ENCODE data around the gene TMEM156.

The TMEM156 gene

GRCh38 chr4:38957893-38958292, 74.3 kb downstream of the TMEM156 start:
- Histone ChIP-seq H3K4me3 (ENCODE audit: severe bottlenecking) (no peak overlapping the region), H3K4me1 (ENCODE audit: insufficient read depth, poor library complexity, severe bottlenecking) (no peaks in the 10 kb centered on the region), H3K36me3 (ENCODE audit: low read depth) (no peaks in the 10 kb centered on the region), H3K27ac (ENCODE audit: poor library complexity, severe bottlenecking) (no peak overlapping the region), H3K27me3 (ENCODE audit: insufficient read depth, poor library complexity, severe bottlenecking) (no peaks in the 10 kb centered on the region), H3K9me3 (ENCODE audit: severe bottlenecking) (no peaks in the 10 kb centered on the region)
- ATAC-seq (ENCODE audit: low read depth) (no peak), DNase-seq (ENCODE audit: low spot score) (no peak)
- no peak for TF ChIP-seq CTCF (IDR thresholded peaks at IDR 0.05; ENCODE audit: poor library complexity, severe bottlenecking)

GRCh38 chr4:38957261-38957815, 74.9 kb downstream of the TMEM156 start:
- H3K27ac ChIP-seq (ENCODE audit: poor library complexity, severe bottlenecking) = no peak overlapping the region
- no peak for ATAC-seq (ENCODE audit: low read depth)
- no peak for TF ChIP-seq CTCF (IDR thresholded peaks at IDR 0.05; ENCODE audit: poor library complexity, severe bottlenecking)
- H3K27me3 ChIP-seq (ENCODE audit: insufficient read depth, poor library complexity, severe bottlenecking) = no peaks in the 10 kb centered on the region
- no peak for DNase-seq (ENCODE audit: low spot score)
- no peak overlapping the region for H3K4me3 ChIP-seq (ENCODE audit: severe bottlenecking)
- H3K9me3 ChIP-seq (ENCODE audit: severe bottlenecking) = no peaks in the 10 kb centered on the region
- no peaks in the 10 kb centered on the region for H3K4me1 ChIP-seq (ENCODE audit: insufficient read depth, poor library complexity, severe bottlenecking)
- no peaks in the 10 kb centered on the region for H3K36me3 ChIP-seq (ENCODE audit: low read depth)

- Histone ChIP-seq H3K9me3 (ENCODE audit: severe bottlenecking) (no peaks in the 10 kb centered on the region), H3K36me3 (ENCODE audit: low read depth) (no peaks in the 10 kb centered on the region), H3K27me3 (ENCODE audit: insufficient read depth, poor library complexity, severe bottlenecking) (no peaks in the 10 kb centered on the region), H3K4me3 (ENCODE audit: severe bottlenecking) (no peak overlapping the region), H3K27ac (ENCODE audit: poor library complexity, severe bottlenecking) (no peak overlapping the region), H3K4me1 (ENCODE audit: insufficient read depth, poor library complexity, severe bottlenecking) (no peaks in the 10 kb centered on the region)
- ATAC-seq (ENCODE audit: low read depth) (no peak), DNase-seq (ENCODE audit: low spot score) (no peak)
- no peak for TF ChIP-seq CTCF (IDR thresholded peaks at IDR 0.05; ENCODE audit: poor library complexity, severe bottlenecking)
These were observed 76.3 kb downstream of the TMEM156 start for GRCh38 chr4:38955957-38956356.

- no peak for TF ChIP-seq CTCF (IDR thresholded peaks at IDR 0.05; ENCODE audit: poor library complexity, severe bottlenecking)
- Histone ChIP-seq H3K36me3 (ENCODE audit: low read depth) (no peaks in the 10 kb centered on the region), H3K4me1 (ENCODE audit: insufficient read depth, poor library complexity, severe bottlenecking) (peaks cover 2% of the 10 kb centered on the region)
These were observed 77.5 kb downstream of the TMEM156 start for GRCh38 chr4:38954727-38955126.

GRCh38 chr4:38952017-38952416, 80.2 kb downstream of the TMEM156 start:
- no peak for ATAC-seq (ENCODE audit: low read depth)

More at GRCh38 chr4:38954727-38955126, 77.5 kb downstream of the TMEM156 start:
- Histone ChIP-seq H3K27ac (ENCODE audit: poor library complexity, severe bottlenecking) (no peak overlapping the region), H3K27me3 (ENCODE audit: insufficient read depth, poor library complexity, severe bottlenecking) (no peaks in the 10 kb centered on the region), H3K9me3 (ENCODE audit: severe bottlenecking) (no peaks in the 10 kb centered on the region), H3K4me3 (ENCODE audit: severe bottlenecking) (no peak overlapping the region)
- DNase-seq (ENCODE audit: low spot score) (no peak), ATAC-seq (ENCODE audit: low read depth) (no peak)

More at GRCh38 chr4:38952017-38952416, 80.2 kb downstream of the TMEM156 start:
- no peak for DNase-seq (ENCODE audit: low spot score)
- H3K27ac ChIP-seq (ENCODE audit: poor library complexity, severe bottlenecking) = no peak overlapping the region
- TF ChIP-seq CTCF (IDR thresholded peaks at IDR 0.05; ENCODE audit: poor library complexity, severe bottlenecking) = no peak
- H3K9me3 ChIP-seq (ENCODE audit: severe bottlenecking) = no peaks in the 10 kb centered on the region
- no peaks in the 10 kb centered on the region for H3K27me3 ChIP-seq (ENCODE audit: insufficient read depth, poor library complexity, severe bottlenecking)
- H3K4me3 ChIP-seq (ENCODE audit: severe bottlenecking) = no peak overlapping the region
- H3K4me1 ChIP-seq (ENCODE audit: insufficient read depth, poor library complexity, severe bottlenecking) = peaks cover 19% of the 10 kb centered on the region
- no peaks in the 10 kb centered on the region for H3K36me3 ChIP-seq (ENCODE audit: low read depth)
